Activated T-cell treated with anti-CD3 and anti-CD28 coated beads for 48 hours (primary cell): Measurements from ENCODE around the gene PRKN.

Experiments used
- DNase-seq: peaks from one replicate; pipeline ENCODE4 v3.0.0-alpha.2; 2020; ENCODE audit warnings: low read depth

PRKN gene

DNA sequence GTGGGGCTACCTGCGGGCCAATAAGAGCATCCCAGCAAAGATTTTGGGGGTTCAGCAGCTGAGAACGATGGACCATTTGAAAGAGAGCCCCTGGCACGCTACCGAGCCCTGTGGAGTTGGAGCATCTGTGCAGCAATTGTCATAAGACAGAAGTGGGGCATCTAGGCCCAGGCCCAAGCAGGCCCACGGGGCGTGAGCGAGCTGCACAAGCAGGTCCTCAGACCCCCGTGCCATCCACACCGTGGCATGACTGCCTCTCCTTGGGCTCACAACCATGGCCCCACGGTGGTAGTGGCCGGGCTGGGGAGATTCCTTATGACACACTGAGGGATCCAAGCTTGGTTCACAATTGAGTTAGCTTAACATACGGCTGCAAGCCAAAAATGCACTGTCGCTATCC is 1350.5 kb downstream of the PRKN start:
- no peak for DNase-seq

DNA sequence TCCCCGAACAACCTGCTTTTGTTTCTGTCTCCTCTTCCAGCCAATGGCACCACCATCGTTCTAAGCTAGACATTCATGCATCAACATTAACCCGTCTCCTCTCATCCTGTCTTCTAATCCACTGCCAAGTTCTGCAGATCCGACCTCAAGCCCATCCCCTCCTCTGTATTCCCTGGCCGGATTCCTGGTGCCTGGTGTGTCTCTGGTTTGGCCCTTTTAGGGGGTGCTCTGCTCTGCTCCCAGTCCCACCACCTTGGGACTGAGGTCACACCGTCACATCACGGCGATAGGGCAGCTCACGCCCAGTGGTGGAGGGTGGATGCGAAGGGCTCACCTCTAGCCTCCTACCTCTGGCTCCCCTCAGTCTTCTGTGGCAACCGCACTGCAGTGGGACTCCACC is 1351.2 kb downstream of the PRKN start:
- no peak for DNase-seq

DNA sequence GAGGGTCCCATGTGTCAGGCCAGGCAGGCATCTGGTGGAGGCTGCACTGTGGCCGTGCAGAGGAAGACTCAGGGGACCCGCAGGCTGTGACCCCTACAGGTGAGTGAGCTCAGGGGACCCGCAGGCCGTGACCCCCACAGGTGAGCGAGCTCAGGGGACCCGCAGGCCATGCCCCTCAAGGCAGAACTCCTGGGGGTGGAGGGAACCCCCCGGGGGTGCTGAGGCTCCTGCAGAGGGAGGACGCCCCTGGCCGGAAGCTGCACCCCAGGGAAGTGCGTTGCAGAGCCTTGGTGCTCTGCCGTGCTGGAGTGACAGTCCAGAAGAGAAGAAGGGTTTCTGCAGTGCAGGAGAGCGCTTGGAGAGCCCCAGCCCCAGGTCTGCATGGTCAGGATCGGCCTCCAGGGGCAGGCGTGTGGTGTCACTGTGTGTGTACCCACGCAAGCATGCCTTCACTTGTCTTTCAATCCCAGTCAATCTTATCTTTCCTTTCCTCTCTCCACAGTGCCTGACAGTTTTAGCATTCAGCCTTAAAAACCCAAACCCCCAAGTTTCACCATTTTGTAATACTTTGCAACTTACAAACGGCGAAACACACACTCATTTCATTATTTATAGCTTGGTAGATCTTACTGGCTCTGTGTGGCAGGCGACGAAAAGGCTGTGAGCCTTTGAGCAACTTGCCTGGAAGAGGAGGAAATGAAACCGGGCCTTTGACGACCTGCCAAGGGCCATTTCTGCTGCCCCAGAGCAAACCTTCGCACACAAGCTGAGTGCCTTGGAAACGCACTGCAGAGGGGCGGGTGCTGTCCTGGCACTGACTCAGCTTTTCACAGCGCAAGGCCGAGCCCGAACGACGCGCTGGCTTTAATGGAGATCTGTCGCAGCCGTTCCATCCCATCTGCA is 1352.3 kb downstream of the PRKN start:
- DNase-seq, result no peak

DNA sequence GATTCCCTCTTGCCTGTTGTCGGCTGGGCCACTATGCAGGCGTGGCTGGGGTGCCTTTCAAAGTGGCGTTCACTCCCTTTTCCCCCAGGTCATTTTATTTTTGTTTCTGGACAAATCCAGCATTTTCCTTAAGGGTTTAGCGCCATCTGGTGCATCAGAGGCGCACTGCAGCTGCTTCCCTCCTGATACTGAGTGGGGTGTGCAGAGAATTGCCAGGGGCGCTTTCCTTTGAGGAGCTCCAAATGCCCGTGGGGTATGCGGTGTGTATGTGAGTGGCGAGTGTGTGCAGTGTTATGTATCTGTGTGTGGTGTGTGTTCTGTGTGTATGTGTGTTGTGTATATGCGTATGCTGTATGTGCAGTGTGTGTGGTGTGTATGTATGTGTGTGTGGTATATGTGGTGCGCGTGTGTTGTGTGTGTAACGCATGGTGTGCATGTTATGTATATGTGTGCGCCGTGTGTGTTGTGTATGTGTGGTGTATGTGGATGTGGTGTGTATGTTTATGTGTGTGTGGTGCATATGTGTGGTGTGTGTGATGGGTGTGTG is 1353.6 kb downstream of the PRKN start:
- DNase-seq, result peak; percentile 36

DNA sequence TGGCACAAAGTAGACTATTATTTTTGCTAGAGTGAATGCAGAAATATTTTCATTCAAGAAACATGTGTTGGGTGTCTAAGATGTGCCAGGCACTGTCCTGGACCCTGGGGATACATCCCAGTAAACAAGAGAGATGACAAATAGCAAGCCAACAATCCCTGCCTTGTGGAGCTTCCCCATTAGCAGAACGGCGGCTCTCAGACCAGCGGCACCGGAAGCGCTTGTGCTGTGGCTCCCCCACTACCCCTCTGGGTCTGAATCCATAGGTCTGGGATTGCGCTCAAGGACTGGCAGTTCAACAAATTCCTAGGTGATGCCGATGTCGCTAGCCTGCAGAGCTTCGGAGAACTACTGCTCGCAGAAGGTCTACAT is 1355.2 kb downstream of the PRKN start:
- DNase-seq, result no peak

DNA sequence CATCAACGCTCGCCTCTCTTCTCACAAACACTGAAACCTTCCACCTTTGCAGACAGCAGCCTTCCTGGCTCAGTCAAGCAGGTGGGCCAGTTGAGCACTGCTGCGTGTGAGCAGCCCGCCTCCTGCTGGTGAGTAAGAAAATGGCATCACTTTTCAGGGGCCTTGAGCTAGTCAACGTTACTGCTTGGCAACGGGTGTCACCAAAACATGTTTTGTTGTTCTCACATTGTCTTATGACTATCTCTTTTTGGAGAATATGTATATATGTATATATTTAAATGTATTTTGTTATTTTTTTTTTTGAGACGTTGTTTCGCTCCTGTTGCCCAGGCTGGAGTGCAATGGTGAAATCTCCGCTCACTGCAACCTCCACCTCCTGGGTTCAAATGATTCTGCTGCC is 1356.7 kb downstream of the PRKN start:
- peak; percentile 43 for DNase-seq

DNA sequence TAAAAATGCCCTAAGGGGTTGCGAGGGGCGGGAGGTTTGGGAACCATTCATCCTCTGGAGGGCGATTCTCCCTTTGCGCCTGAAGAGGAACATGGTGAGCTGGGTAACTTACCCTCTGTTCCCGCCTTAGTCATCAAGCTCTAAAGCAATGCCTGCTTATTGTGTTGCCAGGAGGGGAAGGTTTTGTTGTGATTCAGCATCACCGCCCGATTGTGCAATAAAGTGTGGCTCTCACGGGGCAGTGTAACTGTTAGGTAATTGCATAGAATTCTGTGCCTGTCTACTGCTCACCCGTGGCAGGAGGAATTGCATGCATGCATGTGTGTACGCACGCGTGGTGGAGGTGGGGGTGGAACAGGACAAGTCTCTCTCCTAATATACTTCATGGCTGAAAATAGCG is 1358.2 kb downstream of the PRKN start:
- no peak for DNase-seq

DNA sequence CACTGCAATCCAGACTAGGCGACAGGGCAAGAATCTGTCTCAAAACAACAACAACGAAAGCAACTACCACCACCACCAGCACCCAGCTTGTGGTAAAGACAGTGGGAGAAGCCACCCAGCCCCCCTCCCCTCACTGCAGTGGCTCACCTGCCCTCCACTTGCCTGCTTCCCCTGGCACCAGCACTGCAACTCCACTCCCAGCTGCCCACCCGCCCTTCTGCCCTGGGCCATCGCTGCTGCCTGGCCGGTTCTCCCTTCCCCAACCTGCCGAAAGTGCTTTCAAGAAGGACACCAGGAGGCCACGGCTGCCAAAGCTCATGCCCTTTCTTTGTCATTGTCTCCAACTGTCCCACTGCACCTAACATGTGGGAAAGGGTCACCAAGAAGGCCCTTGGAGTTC is 1359.1 kb downstream of the PRKN start:
- no peak for DNase-seq

DNA sequence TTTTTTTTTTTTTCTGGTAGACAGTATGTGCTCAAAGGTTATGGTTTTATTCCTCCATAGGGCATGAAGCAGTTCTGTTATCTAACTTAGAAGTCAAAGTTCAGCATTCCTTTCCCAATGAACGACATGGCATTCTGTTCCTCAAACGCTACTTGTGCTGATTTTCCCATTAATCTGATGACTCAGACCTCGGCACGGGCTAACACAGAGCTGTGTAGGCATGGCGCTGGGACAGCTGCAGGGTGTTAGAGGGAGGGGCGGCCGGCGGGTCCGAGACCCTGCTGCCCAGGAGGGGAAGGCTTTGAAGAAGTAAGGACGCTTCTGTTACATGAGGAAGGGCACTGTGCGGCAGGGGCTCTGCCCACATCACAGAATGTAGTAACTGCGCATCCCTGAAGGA is 1360.1 kb downstream of the PRKN start:
- no peak for DNase-seq

DNA sequence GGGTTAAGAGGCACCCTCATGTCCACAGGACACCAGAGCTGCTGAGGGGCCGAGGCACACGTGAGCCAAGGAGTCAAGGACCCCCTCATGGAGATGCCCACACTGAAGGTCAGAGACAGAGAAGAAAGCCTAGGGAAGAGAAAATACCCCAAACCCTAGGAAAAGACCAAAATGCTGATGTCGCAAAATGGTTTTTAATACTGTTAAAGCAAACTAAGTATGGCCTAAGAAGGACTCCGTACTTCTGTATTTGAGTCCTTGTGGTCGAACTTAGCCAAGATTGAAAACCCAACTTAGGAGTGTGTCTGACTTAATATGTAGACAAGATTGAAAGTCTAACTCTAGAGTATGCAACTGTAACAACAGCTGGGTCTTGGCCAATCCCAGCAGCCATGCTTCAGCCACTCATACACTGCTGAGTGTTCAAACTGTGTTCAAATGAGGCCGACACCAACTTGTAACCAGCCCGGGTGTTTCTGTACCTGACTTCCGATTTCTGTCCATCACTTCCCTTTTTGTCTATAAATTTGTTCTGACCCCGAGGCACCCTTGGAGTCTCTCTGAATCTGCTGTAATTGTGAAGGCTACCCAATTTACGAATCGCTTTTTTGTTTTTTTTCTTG is 1361.2 kb downstream of the PRKN start:
- DNase-seq, result no peak

DNA sequence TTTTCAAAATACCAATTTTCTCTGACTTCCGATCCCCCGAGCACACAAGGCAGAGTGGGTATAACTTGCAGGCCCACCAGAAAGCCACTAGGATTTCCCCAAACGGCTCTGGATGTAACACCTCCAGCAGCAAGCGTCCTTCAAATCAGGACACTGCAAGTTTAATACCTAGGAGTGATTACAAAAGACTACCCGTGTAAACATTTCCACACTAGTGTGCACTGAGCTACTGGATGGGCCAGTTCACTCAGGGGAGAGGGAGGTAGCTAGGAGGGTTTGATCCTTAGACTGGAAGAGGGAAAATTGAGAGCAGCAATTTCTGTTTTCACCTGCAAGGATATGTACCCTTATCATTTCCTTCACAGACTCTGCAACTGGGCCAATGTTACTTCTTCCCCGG is 1361.9 kb downstream of the PRKN start:
- no peak for DNase-seq

DNA sequence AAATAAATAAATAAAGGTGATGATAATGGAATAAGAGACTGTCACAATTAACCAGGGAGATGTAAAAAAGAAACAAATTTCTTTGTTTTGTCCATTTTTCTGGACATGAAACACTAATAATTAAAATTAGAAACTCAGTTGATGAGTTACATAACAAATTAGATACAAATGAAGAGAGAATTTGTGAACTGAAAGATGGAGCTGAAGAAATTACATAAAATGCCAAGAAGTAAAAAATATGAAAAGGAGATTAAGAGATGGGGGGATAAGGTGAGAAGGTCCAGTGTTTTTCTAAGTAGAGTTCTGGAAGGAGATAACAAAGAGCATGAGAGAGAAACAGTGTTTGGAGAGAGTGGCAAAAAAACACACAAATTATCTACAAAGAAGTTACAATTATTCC is 1364.3 kb downstream of the PRKN start:
- DNase-seq, result no peak

DNA sequence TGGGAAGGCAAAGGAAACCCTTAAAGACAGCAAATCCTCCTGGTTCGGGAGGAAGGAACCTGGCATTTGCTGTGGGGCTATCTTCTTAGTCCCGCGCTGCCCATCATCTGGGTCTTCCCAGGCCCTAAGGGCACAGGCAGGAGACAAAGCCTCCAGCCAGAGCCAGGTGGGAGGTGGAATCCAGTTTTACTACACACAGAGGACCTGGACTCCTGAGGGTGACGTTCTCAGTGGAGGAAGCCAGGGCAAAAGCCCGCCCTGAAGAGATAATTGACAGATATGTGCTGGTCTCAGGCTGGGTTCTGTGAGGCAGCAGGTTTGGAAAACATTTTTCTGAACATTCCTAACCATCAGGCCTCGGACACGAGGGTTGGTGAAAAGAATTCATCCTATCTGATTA is 1365.3 kb downstream of the PRKN start:
- no peak for DNase-seq

DNA sequence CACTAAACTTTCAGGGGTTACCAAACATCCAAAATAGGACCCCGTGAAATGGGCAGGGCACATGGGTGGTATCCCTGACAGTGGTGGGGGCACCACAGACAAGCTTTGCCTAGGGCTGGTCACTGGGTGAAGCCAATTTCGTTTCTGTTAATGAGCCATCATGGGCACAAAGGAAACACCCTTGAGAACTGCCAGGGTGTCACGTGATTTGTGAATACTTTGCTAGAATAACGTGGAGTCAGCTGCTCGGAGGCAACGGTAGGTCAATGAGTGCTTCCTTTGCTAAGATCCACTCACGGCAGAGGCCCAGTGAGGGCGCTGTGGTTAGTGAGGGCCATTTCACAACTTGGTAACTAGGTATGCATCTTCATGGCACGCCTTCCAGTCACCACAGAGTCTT is 1366.0 kb downstream of the PRKN start:
- no peak for DNase-seq

DNA sequence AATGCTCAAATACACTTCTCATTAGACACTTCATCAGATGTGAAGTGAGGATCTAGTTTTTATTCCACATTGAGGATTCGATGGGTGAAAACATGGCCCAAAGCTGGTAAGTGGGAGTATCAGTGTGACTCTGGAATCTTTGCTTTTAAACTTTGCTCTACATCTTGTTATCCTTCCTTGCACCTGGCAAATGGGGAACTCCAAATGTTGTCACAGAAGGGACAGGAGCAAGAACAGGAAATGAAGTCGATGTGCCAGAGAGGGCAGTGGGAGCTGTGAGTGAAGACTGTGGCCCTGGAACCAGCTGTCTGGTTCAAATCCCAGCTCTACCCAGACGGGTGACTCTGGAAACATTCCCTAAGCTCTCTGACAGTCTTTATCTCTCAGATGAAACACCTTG is 1367.0 kb downstream of the PRKN start:
- no peak for DNase-seq

DNA sequence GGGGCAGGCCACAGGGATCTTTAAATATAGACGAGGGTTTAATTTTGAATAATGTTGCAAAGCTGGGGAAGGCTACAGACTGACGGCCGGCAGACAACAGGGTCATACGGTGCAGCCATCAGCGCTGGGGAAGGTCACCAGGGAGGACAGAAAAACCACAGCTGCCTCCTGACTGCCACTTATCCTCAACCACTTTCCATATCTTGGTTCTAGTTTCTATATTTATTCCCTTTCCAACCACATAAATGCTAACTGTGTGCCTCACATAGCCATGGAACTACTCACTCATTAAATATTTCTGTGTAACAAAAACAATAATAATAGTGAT is 1368.0 kb downstream of the PRKN start:
- no peak for DNase-seq

DNA sequence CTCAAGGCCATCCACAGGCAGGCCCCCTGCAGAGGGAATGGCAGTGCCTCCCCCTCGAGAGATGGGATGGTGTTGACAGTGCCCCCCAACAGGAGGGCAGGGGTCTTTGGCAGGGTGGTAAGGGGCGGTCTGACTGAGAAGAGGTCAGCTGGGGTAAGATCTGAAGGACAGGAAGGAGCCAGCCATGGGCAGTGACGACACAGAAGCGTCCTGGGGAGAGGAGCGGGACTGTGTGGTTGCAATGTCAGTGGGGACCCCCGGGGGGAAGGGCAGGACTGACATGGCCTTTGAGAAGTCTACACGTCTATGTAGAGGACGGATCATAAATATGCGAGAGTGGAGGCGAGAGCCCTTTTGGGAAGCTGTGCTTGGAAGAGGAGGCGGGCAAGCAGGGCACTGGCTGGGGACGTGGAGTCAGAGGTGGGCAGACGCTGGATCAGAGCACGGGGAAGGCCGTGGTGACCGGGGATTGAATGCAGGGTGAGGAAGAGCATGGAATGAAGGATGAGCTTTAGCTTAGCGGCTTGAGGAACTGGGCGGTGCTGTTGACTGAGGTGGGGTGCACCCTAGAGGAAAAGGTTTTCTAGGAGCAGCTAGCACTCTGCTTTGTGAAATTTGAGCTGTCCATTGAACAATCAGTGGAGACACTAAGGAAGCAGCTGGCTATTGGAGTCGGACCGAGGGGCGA is 1371.3 kb downstream of the PRKN start:
- no peak for DNase-seq

DNA sequence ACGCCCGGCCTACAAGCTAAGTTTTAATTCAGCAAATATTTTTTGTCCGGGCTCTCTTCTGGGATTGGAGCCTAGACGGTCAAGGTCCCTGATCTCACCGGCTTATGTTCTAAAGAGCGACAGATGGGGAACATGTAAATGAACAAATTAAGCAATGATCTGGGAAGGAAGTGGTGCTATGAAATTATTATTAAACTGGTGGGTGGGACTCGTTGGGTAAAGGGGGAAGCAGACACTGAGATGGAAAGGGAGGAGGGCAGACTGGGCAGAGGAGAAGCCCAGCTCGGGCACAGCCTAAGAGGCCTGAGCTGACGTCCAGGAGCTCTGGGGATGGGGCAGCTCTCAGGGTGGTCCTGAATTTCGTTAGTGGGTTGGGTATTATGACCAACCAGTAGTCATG is 1371.9 kb downstream of the PRKN start:
- no peak for DNase-seq

DNA sequence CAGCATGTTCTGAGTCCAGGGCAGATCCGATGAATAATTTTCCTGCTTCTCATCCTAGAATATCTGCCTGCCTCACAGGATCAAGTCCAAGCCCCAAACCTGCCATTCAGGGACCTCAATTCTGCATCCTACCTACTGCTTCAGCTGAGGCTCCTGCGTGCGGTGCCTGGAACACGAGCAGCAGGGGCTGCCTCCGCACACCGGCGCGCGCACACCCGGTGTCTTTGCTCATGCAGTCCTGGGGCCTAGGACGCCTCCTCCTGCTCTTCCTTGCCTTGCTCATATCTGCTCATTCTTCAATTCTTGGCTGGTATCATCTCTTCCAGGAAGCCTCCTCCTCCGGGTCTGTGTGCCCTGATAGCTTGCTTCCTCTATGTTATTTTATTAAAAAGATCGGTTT is 1372.6 kb downstream of the PRKN start:
- DNase-seq, result no peak

DNA sequence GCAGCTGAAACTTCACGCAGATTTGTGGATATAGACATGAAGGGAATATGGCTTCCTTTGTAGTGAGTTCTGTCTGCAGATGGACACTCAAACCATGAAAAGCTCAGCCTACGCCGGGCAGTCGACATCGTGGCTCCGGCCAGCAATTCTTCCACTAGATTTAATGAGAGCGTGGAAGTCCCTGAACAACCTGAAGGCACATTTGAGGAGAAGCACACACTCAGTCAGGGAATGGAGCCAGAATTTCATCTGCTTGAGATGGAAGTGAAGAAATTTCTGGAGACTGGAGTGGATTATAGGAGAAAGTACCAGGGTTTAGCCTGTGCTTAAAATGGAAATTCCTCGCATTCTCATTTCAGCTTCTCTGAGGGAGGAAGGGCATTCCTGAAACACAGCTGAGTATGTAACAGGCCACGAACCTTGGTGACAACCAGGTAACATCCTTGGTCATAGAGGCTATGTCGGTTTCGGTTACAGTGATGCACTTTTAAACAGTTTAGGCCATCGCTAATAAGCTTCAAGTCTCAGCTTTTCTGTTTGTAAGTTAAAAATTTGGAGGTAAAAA is 1373.2 kb downstream of the PRKN start:
- DNase-seq, result no peak

DNA sequence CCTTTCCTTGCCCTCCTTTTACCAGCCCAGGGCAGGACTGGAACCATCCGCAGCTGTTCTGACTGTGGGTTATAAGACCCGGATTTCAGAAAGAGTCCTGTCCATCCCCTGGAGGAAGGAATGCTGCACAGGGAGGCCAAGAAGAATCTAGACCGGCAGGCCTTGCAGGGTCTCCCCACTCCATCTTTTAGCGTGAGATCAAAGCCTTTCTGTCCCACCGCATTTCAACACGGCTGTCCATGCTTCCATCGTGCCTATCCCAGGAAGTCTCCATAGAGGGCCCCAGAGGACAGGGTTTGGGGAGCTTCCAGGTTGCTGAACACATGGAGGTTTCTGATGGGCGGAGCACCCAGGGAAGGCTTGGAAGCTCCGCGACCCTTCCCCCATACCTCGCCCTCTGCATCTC is 1374.4 kb downstream of the PRKN start:
- no peak for DNase-seq

DNA sequence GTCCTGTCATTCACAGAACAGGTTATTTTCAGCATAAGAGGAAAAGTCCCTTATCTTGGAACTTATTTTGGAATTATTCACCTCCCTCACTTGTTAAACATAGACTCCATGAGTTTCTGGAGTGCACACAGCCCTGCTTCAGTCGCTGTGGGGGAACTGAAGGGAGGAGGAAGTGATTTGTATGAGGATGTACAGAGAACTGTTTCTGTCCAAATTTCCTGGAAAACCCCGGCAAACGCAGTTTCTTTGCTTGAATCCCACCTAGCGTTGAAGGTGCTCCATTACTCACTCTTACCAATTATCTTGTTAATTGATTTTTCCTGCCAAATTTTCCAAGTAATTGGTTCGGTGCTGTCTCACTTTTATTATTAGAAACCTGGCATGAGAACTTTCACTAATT is 1375.7 kb downstream of the PRKN start:
- DNase-seq, result no peak

DNA sequence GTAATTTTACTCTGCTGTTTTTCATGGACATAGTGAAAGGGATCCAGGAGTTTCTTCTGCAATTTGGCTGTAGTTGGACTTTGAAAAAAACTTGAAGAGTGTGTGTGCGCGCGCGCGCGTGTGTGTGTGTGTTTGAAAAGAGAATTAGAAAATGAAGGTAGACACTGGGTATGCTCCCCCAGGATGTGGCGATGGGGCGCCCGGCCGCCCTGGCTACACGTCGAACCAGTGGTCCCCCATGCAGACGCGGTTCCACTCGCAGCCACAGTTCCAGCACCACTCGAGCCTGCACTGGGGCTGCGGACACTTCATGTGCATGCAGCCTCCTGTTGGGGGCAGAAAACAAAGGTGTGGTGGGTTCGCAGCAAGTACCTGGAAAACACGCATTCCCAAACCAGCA is 1377.7 kb downstream of the PRKN start:
- DNase-seq, result no peak
